H1 (cell line): ENCODE measurements around the gene LYPD4.

Source experiments
- CHD2 ChIP-seq: IDR thresholded peaks from 2 replicates; pipeline ENCODE4 v1.6.1; 2012; ENCODE audit warnings: low read length, improper control_type of control experiment
- EGR1 ChIP-seq: IDR thresholded peaks from 2 replicates; pipeline ENCODE4 v1.6.1; 2011; ENCODE audit warnings: low read depth, low read length, borderline replicate concordance
- EP300 ChIP-seq, 2 experiments: IDR thresholded peaks; 1 replicate in 1 of 2; 2 replicates in 1 of 2; pipeline ENCODE4 v1.6.1; 2011 to 2012; ENCODE audit warnings: low read depth in 2 of 2, low read length in 2 of 2, mild to moderate bottlenecking in 2 of 2, borderline replicate concordance in 1 of 2, inconsistent platforms in 1 of 2, moderate library complexity in 1 of 2
- JUN ChIP-seq: IDR thresholded peaks from 2 replicates; pipeline ENCODE4 v1.6.1; 2011; ENCODE audit warnings: low read depth, mild to moderate bottlenecking, improper control_type of control experiment, low read length
- KDM5A ChIP-seq: fragments of 200-600 bp; IDR thresholded peaks from 2 replicates; pipeline ENCODE4 v1.7.1; 2012; ENCODE audit warnings: mild to moderate bottlenecking, low read length, inconsistent platforms, mixed read lengths
- NRF1 ChIP-seq: IDR thresholded peaks from 2 replicates; pipeline ENCODE4 v1.6.1; 2011; ENCODE audit warnings: mild to moderate bottlenecking, low read depth, low read length, improper control_type of control experiment
- SIRT6 ChIP-seq: IDR thresholded peaks from one replicate; pipeline ENCODE4 v1.7.1; 2012; ENCODE audit warnings: low read length, inconsistent platforms
- YY1 ChIP-seq: IDR thresholded peaks from 2 replicates; pipeline ENCODE4 v1.6.1; 2011; ENCODE audit warnings: low read depth, mild to moderate bottlenecking, low read length
- TF ChIP-seq, protein P1 (sequence below): IDR thresholded peaks from 2 replicates; pipeline ENCODE4 v1.6.1; 2011; ENCODE audit warnings: low read length, improper control_type of control experiment
- TF ChIP-seq, protein P2 (sequence below), 3 experiments: IDR thresholded peaks; 1 replicate in 2 of 3; 2 replicates in 1 of 3; pipeline versions ENCODE4 v1.5.1 to v1.6.1; 2011; ENCODE audit warnings: low read length in 3 of 3, mild to moderate bottlenecking in 3 of 3, inconsistent platforms in 2 of 3, low read depth in 1 of 3, moderate library complexity in 1 of 3; ENCODE audit not compliant: insufficient read depth in 1 of 3; ENCODE audit errors: control extremely low read depth in 1 of 3
- TF ChIP-seq, protein P3 (sequence below): IDR thresholded peaks from 2 replicates; pipeline ENCODE4 v1.6.1; 2011; ENCODE audit warnings: low read depth, mild to moderate bottlenecking, low read length; ENCODE audit not compliant: insufficient read depth

DNA sequence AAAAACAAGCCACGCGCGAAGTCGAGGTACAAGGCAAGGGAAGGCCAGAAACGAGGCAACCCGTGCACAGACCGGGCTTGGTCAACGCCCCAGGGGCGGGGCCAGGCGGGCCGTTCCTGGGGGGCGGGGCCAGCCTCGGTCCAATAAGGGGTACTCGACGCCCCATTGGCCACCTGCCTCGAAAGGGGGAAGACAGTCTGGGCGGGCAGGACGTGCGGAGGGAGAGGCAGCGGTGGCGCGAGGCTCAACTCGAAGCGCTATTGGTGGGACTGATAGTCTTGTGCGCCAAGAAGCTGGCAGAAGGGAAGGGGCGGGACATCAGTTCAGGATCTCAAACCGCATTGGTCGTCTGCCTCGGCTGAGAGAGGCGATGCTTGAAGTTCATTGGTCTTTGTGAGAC is at the start of gene LYPD4:
- TF ChIP-seq CHD2 (no peak), SIRT6 (no peak), EP300 (IDR thresholded peaks at IDR 0.05; ENCODE audit: borderline replicate concordance in 1 of 2, low read depth in 2 of 2, low read length in 2 of 2) (no peak), KDM5A (no peak), NRF1 (no peak), EGR1 (no peak), JUN (no peak), YY1 (no peak)
- TF ChIP-seq, protein P1, sequence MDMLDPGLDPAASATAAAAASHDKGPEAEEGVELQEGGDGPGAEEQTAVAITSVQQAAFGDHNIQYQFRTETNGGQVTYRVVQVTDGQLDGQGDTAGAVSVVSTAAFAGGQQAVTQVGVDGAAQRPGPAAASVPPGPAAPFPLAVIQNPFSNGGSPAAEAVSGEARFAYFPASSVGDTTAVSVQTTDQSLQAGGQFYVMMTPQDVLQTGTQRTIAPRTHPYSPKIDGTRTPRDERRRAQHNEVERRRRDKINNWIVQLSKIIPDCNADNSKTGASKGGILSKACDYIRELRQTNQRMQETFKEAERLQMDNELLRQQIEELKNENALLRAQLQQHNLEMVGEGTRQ: no peak
- TF ChIP-seq, protein P2, sequence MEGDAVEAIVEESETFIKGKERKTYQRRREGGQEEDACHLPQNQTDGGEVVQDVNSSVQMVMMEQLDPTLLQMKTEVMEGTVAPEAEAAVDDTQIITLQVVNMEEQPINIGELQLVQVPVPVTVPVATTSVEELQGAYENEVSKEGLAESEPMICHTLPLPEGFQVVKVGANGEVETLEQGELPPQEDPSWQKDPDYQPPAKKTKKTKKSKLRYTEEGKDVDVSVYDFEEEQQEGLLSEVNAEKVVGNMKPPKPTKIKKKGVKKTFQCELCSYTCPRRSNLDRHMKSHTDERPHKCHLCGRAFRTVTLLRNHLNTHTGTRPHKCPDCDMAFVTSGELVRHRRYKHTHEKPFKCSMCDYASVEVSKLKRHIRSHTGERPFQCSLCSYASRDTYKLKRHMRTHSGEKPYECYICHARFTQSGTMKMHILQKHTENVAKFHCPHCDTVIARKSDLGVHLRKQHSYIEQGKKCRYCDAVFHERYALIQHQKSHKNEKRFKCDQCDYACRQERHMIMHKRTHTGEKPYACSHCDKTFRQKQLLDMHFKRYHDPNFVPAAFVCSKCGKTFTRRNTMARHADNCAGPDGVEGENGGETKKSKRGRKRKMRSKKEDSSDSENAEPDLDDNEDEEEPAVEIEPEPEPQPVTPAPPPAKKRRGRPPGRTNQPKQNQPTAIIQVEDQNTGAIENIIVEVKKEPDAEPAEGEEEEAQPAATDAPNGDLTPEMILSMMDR (IDR thresholded peaks at IDR 0.05; ENCODE audit: control extremely low read depth in 1 of 3, insufficient read depth in 1 of 3, low read depth in 1 of 3, low read length in 3 of 3): no peak
- TF ChIP-seq, protein P3, sequence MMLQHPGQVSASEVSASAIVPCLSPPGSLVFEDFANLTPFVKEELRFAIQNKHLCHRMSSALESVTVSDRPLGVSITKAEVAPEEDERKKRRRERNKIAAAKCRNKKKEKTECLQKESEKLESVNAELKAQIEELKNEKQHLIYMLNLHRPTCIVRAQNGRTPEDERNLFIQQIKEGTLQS: no peak
